ENCODE data around the gene NAIF1.
"Not testable (repeated sequence)": the region's sequence is repeated elsewhere in the genome, so short reads cannot be mapped to it uniquely, and the experiment has no call there.

The NAIF1 gene

DNA sequence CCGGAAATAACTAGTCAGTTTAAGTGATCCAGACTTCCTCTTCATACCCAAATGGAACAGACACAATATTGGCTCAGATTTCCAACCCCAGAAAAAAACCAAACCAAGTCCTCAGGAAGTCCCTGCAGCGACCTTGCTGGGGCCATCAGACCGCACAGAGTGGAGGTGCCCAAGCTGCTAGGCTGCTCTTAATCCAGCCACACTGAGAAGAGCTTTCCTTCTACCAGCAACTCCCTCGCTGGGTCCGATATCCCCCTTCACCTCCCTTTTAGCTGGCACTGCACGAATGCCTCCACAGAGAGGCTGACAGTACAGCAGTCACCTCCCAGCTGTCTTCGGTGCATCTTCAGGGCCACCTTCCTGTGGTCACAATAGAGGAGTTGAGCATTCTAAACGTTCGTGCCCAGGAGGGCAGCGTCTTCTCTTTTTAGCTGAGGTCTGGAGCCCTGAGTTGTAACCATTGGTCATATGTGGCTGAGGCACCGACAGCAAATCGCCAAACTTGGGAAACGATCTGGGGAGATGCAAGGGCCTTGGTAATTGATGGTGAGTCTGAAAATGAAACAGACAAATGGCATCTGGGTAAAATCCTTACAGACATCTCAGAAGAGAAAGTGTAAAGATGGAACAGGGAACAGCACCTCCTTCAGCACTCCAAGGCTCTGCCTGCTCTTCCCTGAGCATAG lies 5.7 kb downstream of the NAIF1 start:
- no peak for DNase-seq (ENCODE audit: low spot score)

DNA sequence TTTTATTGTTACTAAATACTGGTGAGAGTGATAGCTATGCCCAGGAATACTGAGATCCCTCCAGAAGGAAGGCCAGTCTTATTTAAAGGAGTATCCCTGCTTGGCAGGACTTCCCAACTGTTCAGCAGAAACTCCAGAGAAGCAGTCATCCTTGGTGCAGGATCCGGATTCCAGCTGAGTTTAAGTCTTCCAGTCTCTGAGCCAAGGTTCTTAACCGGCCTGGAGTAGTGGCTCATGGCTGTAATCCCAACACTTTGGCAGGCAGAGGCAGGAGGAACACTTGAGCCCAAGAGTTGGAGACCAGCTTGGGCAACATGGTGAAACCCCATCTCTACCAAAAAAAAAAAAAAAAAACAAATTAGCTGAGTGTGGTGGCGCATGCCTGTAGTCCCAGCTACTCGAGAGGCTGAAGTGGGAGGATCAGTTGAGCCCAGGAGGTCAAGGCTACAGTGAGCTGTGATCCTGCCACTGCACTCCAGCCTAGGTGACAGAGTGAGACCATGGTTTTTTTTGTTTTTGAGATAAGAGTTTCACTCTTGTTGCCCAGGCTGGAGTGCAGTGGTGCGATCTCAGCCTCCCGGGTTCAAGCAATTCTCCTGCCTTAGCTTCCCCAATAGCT lies 7.6 kb downstream of the NAIF1 start:
- DNase-seq (ENCODE audit: low spot score): no peak

DNA sequence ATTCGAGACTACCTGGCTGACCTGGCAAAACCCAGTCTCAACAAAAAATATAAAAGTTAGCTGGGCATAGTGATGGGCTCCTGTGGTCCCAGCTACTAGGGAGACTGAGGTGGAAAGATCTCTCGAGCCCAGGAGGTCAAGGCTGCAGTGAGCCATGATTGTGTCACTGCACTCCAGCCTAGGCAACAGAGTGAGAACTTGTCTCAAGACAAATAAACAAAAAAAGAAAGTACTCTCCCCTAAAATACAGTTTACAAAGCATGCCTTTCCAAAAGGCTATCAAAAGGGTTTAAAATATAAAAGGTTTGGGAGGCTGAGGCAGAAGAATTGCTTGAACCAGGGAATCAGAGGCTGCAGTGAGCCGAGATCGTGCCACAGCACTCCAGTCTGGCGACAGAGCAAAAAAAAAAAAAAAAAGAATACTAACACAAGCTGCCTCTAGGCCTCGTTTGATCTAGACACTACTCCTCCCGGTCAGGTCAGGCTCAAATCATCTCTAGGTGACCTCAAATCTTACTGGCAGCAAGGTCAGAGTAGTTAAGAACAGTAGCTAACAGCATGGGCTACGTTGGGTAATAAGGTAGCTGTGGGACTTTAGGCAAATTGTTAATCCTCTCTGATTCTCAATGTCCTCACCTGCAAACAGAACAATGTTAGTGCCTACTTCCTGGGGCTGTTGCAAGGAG lies 9.3 kb downstream of the NAIF1 start:
- DNase-seq (ENCODE audit: low spot score): no peak

DNA sequence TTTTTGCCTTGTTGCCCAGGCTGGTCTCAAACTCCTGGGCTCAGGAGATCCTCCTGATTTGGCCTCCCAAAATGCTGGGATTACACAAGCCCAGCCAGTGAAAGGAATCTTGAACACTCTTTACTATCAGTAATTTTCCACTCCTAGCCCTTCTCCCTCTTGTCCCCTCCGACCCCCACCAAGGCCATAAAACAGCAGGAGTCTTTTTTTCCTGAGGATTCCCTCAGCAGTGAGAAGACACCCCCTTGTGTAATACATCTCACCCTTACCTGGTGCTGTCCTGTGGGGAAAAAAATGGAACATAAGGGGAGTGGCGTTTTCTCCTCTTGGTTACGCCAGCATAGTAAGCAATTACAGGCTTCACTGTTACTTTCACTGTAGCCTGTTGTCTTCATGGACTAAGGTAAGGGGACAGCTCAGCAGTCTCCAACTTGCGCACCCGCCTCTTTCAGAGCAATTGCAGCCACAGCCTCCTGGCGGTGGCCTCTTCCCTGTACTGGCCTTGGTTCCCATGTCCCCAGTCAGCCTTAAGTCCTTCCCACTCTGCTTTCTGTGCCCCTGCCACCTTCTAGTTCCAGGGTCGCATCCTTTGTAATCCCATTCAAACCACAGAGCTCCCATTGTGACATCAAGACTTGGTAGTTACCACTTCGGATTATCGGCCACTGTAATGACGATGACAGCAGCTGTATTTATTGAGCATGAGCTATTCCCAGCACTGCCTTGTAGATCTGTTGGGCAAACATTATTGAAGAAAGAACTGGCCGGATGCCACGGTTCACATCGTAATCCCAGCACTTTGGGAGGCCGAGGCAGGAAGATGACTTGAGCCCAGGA lies 10.0 kb downstream of the NAIF1 start:
- no peak for DNase-seq (ENCODE audit: low spot score)

DNA sequence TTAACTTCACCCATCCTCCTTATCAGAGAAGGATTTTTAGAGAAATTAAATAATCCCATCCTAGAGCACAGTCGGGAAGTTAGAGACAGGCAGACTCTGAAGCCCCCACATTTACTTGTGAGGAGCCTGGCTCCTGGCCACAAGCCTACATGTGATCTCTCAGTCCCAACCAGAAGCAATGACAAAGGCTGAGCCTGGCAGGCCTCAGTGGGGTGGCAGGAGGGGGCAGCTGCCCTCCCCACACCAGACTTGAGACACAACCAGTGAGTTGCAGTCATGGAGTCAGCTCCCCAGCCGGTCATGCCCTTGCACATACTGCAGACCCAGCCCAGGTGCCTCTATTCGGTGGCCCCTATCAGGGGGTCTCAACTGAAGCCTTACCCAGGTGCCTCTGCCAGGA lies 11.0 kb downstream of the NAIF1 start:
- DNase-seq (ENCODE audit: low spot score): no peak

DNA sequence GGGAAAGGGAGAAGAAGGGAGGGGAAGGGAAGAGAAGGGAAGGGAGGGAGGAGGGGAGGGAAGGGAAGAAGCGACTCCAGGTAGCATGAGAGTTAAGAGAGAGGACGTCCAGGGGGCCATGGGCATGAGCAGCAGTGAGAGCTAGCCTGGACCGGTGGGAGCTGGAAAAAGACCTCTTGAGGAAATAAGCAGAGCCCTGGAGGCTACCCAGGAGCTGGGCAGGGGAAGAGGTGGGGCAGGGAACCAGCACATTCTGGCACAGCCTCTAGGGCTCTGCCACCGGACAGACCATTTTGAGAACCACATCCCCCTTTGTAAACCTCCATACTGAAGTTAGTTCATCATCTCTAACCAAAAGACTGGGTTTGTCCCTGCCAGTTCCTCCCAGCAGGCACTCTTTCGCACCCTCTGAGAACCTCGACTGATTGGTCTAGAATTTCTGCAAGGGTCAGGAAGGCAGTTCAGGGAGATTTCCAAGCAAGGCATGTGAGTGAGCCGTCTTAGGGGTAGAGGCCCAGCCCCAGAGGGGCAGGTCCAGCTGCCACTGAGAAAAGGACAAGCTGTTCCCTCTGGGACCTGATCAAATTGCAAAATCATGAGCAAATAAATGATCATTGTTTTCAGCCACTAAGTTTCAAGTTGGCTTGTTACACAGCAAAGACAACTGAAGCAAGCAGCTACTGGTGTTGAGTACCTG lies 11.6 kb downstream of the NAIF1 start:
- peak; percentile 22 for DNase-seq (ENCODE audit: low spot score)

DNA sequence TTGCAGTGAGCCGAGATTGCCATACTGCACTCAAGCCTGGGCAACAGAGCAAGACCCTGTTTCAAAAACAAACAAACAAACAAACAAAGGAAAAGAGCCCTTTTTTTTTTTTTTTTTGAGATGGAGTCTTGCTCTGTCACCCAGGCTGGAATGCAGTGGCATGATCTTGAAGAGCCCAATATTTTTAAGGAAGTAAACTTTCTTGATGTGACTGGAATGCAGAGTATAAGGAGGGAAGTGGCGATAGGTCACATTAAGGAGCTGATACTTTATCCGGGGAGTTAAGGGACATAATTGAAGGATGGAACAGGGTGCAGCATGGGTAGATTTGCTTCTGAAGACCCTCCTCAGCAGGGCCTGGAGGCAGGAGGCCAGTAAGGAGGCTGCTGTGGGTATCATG lies 13.0 kb downstream of the NAIF1 start:
- DNase-seq (ENCODE audit: low spot score): no peak

DNA sequence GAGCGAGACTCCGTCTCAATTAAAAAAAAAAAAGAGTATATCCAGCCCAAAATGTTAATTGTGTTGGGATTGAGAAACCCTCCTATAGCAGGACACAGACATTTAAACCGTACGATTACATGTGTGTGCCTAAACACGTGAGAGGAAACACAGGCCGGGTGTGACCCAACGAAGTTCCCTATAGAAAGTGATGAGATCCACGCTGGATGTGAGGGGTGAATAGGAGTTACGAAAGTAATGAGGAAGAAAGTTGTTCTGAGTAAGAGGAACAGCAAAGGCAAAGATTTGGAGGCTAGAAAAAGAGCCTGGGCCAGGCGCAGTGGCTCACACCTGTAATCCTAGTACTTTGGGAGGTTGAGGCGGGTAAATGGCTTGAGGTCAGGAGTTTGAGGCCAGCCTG lies 13.6 kb downstream of the NAIF1 start:
- DNase-seq (ENCODE audit: low spot score): no peak

DNA sequence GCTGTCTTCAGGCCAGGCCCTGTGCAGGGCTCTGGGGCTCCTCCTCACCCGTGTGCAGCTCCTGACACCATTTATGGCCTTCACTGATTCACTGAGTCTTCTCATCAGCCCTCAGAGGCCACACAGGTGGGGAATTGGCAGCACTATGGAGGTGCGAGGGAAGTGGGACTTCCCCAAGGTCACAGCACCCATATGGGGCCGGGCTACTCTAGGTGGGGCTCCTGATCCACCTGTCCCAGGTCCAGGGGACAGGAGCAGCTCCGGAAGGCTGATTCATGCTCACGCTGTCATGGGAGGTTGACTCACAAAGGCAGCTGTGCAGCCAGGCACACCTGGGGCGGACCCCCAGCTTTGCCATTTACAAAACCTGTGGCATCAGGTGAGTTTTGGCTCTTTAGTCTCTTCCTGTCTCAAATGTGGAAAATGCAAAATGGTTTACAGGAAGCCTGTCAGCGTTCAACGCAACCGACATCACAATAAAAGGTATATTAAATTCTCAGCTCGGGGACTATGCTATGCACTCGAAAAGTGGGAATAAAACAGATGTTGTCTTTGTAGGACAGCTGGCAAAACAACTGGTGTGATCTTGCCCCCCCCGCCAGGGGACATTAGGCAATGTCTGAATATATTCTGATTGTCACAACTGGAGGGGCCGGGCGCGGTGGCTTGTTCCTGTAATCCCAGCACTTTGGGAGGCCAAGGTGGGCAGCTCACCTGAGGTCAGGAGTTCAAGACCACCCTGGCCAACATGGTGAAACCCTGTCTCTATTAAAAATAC lies 15.0 kb downstream of the NAIF1 start:
- no peak for DNase-seq (ENCODE audit: low spot score)

DNA sequence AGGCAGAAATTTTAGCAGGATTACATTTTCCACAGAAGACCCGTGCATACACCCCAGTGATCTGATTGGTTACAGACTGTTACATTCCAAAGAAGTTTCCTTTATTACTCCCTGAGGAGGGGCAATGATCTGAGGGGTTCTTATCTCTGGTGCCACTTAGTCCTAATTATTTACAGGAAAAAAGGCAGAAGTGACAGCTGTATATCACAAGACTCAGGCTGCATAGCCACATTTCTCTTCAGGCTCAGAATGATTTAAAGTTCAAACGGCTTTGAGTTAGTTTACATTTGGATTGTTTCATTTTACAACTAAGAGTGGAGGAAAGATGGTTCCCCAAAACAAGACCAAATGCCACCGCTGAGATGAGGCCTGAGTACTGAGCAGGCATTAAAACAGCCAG lies 17.3 kb downstream of the NAIF1 start:
- DNase-seq (ENCODE audit: low spot score): no peak

DNA sequence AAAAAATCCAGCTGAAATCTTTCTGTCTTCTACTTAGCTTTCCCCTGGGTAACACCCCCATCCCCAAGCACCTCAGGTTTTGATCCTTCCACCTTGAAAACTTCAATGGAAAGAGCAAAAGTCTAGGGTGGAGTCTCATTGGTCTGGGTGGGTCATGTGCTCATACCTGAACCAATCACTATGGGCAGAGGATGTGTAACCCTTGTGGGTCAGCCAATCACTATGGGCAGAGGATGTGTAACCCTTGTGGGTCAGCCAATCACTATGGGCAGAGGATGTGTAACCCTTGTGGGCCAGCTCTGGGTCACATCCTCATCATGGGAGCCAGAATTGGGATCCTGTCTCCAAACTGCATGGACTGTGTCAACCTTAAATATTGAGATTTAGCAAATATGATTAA lies 18.5 kb downstream of the NAIF1 start:
- no peak for DNase-seq (ENCODE audit: low spot score)

DNA sequence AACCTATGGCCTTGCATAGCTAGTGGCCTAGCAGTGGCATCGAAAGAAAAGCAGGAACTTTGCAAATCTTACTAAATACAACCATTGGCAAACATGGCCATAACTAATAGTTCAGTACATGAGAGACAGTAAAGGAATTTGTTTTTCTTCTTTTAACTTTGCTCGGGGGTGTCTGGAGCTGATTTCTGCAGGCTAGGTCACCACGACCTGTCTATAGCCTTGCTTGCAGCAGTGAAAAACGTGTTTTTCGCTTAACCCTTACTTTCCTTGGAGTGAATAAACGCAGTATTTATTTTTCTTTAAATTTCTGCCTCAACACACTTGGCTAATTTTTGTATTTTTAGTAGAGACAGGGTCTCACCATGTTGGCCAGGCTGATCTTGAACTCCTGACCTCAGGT lies 19.9 kb downstream of the NAIF1 start:
- DNase-seq (ENCODE audit: low spot score): no peak

DNA sequence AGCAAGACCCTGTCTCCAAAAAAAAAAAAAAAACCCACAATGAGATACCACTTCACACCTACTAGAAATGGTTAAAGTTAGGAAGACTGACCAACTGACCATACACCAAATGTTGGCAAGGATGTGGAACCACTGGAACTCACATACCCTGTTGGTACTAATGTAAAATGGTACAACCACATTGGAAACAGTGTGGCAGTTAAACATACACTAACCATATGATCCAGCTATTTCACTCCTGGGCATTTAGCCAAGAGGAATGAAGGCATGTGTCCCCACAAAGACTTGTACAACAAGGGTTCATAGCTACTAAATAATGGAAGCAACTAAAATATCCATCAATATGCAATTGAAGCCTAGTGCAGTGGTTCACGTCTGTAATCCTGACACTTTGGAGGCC lies 21.3 kb downstream of the NAIF1 start:
- DNase-seq (ENCODE audit: low spot score): no peak

DNA sequence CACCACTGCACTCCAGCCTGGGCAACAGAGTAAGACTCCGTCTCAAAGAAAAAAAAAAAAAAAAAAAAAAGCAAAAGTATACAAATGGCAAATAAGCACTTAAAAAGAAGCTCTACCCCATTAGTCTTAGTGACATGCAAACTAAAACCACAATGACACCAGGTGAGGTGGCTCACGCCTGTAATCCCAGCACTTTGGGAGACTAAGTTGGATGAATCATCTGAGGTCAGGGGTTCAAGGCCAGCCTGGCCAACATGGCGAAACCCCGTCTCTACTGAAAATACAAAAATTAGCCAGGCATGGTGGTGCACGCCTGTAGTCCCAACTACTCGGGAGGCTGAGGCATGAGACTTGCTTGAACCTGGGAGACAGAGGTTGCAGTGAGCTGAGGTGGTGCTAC lies 21.7 kb downstream of the NAIF1 start:
- not testable (repeated sequence) for DNase-seq (ENCODE audit: low spot score)

DNA sequence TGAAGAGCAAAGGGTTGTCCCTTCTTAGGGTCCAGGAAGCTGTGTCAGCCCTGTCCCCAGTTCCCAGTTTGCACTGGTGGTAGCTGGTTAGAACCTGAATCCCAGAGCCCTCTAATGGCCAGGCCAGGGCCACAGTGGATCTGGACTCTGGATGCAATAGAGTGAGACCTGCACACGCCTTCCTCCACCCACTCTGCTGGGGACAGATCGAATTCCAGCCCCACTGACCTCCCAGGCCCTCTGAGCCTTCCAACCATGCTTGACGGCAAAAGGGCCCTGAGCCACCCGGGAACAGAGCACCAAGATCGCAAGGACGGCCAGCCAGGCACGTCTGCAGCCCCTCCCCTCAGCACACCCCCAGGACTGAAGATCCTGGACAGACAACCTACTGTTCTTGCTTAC lies 23.7 kb downstream of the NAIF1 start:
- no peak for DNase-seq (ENCODE audit: low spot score)

DNA sequence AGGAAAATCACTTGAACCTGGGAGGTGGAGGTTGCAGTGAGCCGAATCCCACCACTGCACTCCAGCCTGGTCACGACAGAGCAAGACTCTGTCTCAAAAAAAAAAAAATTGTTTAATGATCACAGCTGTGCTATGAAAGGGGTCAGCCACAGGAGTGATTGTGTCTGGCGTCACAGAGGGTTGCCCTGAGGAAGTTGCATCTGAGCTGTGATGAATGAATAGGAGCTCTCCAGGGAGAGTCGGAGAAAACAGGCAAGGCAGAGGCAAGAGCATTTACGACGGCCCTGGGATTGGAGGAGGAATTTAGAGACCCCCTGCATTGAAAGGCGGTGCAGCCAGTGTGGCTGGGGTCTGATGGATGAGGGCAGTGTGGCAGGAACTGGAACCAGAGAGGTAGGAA lies 25.1 kb downstream of the NAIF1 start:
- no peak for DNase-seq (ENCODE audit: low spot score)

DNA sequence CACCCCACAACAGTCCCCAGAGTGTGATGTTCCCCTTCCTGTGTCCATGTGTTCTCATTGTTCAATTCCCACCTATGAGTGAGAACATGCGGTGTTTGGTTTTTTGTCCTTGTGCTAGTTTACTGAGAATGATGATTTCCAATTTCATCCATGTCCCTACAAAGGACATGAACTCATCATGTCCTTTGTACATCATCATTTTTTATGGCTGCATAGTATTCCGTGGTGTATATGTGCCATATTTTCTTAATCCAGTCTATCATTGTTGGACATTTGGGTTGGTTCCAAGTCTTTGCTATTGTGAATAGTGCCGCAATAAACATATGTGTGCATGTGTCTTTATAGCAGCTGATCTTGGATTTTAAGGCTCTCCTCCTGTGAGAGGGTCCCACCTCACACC lies 26.3 kb downstream of the NAIF1 start:
- DNase-seq (ENCODE audit: low spot score): not testable (repeated sequence)

DNA sequence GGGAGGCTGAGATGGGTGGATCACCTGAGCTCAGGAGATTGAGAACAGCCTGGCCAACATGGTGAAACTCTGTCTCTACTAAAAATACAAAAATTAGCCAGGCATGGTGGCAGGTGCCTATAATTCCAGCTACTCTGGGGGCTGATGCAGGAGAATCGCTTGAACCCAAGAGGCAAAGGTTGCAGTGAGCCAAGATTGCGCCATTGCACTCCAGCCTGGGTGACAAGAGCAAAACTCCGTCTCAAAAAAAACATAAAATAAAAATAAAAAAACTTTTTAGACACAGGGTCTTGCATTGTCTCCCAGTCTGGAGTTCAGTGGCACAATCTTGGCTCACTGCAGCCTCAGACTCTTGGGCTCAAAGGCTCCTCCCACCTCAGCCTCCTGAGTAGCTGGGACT lies 30.6 kb downstream of the NAIF1 start:
- not testable (repeated sequence) for DNase-seq (ENCODE audit: low spot score)

DNA sequence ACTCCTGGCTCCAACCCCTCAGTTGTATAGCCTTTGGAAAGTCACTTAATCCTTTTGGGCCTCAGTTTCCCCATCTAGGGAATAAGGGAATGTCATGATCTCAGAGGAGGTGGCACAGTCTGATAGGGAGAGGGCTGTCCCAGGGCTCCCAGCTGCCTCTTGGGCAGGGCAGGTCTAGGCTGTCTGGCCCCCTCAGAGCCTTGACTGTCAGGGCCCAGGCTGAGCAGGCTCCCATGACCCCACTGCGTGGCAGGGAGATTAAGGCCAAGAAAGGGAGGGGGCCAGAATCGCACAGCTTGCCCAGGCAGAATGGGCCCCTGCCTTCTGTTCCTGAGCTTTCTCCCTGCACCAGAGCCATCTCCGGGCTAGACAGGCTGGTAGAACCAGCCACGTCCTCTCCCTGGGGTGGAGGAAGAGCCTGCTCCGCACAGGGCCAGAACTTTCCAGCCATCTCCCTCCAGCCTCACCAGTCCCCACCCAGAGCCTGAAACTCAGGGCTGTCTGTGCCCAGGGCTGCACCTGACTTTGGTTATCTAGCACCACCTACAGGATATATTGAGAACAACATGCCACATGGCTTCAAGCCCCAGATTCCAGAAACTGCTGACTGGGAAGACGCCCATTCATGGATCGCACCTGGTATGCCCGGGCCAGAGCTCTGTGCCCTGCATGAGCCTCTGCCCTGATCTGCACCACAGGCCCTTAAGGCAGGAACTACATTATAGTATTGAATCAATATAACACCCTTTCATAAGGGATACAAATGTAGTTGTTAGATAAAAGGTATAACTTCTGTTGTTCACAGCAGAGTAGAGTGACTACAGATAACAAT lies 32.1 kb downstream of the NAIF1 start:
- peak; percentile 92 for DNase-seq (ENCODE audit: low spot score)

DNA sequence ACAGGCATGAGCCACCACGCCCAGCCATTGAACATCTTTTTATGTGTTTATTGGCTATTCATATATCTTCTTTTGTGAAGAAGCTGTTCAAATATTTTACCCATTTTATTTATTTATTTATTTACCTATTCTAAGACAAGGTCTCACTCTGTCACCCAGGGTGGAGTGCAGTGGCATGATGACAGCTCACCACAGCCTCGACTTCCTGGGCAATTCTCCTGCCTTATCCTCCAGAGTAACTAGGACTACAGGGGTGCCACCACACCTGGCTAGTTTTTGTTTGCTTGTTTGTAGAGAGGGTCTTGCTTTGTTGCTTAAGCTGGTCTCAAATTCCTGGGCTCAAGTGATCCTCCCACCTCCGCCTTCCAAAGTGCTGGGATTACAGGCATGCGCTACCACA lies 33.5 kb downstream of the NAIF1 start:
- DNase-seq (ENCODE audit: low spot score): no peak
